Measurements from ENCODE around the gene MSMO1.
"Not testable (repeated sequence)": the region's sequence is repeated elsewhere in the genome, so short reads cannot be mapped to it uniquely, and the experiment has no call there.

Gene MSMO1

DNA sequence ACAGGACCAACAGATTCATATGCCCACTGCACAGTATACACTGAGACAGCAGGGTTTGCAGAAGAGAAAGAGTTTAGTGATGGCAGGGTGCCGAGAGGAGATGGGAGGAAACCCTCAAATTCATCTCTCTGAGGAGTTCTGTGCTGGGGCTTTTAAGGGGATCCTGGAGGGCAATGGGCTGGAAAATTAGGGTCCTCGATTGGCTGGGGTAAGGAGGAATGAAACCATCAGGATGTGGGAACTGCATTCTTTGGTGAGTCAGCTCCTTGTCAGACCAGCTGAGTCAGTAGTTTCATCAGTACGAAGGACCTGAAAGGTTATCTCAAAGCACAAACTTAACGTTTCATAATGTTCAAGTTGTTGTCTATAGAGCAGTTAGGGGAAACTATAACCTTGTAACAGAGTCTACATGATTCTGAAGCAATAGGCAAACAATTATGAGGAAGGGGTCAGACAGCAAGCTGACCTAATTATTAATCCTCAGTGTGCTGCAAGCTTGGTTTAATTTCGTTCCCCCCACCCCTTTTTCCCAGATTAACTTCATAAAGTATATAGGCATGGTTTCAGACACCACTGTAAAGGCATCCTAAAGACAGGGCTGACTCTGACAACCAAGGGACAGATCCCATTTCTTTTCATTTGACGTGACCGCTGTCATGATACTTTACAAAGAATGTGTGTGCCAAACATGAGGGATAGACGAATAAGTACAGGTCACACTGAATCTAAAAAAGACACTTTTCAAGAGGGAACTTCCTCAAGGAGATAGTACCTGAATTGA, 1.5 kb upstream of the MSMO1 start:
- no peak for DNase-seq

DNA sequence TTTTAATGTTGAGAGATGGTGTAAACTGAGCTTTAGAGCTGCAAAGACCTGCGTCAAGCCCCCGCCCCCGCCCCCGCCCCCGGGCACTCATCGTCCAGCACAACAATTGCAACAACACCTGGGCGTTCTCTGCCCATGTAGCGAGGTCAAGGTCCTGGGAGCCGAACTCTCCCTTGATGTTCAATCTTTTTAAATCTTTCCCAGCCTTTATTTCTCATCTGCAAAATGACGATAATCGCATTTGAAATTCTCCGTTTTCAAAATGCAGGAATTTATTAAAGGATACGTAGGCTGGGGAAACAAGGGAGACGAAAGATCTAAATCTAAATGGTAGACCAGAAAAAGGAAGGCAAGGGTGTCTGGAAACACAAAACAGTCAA, 648 bp upstream of the MSMO1 start:
- no peak for DNase-seq

GRCh38 chr4:165328101-165328425, 594 bp downstream of the MSMO1 start:
- no peak for DNase-seq

DNA sequence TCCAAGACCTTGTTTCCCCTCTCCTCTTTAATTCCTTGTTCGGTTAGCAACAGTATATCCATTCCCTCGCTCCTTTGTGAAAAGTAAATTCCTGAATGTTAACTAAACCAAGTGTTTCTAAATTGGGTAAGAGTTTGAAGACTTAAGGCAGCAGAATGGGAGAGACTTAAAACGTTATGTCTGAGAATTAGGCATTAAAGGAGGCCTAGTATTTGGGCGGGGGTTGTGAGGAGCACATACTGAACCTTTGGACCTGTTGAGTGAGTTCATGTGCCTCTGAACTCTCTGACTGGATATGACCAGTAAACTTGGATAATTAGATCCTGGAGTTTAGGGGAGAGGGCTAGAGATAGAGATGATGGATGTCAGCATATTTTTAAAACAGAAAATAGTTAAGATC, 1.2 kb downstream of the MSMO1 start:
- no peak for DNase-seq

- no peak for DNase-seq
These were observed 2.6 kb downstream of the MSMO1 start for GRCh38 chr4:165330071-165330470.

GRCh38 chr4:165330666-165331065, 3.2 kb downstream of the MSMO1 start:
- DNase-seq, result no peak

DNA sequence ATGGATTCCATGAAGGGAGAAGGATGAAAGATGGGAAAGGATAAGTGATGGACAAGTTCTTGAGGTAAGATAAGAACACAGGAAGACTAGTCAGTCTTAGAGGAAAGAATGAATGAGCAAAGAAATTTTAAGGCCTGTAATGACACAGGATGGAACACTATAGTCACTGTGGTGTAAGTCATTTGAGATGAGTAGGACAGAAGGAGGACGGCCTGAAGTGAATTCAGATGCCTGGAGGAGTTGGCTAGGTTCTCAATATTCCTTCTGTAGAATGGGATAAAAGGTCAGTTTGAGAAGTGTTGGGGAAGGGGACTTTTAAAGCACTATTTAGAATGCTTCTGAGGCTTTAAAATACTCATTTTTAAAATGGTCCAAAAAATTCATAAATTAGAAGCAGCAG, 3.9 kb downstream of the MSMO1 start:
- DNase-seq, result no peak

DNA sequence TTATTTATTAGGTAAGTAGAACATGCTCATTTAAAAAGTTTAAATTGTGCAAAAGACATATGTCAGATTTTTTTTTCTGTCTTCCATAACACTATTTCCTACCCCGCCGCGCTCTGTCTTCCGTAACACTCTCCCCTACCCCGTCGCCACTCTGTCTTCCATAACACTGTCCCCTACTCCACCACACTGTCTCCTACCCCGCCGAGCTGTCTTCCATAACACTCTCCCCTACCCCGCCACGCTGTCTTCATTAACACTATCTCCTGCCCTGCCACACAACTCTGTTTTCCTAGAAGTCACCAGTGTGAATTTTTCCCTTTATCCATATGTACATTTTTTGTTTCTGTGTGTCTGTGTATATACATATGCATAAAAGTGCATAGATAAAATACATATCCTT, 4.4 kb downstream of the MSMO1 start:
- no peak for DNase-seq

DNA sequence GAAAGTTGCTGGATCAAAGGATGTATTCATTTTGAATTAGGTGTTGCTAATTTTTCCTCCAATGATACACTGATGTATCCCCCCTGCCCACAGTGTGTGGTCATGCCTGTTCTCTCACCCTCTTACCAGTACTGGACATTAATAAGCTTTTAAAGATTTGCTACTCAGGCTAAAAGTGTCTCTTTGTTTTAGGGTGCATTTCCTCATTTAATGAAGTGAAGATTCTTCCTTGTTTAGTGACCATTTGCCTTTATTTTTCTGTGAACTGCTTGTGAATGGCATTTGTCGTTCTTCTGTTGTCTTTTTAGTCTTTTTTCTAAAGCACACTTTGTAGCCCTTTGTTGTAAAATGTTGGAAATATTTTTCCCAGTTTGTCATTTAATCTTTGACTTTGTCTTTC, 5.0 kb downstream of the MSMO1 start:
- no peak for DNase-seq

GRCh38 chr4:165335163-165335703, 7.8 kb downstream of the MSMO1 start:
- DNase-seq, result no peak

DNA sequence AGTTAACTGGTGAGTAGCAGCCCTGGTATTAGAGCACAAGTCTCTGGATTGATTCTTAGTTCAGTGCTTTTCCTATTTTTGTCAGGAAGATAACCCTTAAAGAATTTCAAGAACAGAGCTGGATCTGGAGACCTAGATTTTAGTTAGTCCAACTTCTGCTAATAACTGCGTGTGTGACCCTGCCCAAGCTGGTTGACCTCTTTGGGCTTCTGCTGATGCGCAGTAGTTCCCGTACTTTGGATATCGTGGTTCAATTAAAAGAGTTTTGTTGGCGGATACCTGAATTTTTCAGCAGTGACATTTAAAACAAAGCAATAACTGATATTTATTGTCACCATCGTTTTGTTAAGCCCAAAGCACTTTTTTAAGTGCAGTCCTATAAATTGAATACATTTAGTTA, 9.3 kb downstream of the MSMO1 start:
- no peak for DNase-seq

GRCh38 chr4:165342340-165342739, 14.9 kb downstream of the MSMO1 start:
- not testable (repeated sequence) for DNase-seq

GRCh38 chr4:165343353-165344191, 16.1 kb downstream of the MSMO1 start:
- DNase-seq, result no peak

DNA sequence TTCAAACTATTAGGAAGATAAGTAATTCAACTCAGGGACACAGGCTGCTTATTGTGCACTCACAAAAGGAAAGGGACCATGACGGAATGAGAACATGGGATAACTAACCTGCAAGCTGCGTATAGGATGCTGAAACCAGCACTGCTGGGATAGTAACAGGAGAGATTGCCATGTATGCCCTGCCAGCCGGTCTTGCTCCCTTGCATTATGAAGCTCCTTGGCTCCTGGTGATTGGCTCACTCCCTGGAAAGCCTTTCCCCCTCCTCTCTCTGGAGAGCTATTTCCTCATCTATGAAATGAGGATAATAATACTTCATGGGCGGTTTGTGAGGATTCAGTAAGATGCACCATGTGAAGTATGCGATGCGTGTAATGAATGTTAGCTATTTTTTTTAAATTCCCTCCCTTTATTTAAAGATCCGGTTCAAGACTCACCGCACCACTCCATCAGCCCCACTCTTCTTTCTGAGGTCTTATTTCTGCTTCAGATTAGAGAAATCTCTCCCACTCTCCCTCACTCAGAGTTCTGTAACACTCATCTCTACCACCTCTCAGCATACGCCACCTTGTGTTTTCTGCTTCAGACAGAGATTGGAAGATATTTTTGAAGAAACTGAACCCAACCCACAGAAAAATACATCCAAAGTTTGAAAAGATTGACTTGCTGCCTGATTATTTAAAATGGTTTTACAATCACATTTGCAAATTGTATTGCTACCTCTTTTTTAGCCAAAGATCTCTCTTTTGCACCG, 18.4 kb downstream of the MSMO1 start:
- no peak for DNase-seq

- DNase-seq, result no peak
These were observed 20.4 kb downstream of the MSMO1 start for GRCh38 chr4:165347647-165348569.

DNA sequence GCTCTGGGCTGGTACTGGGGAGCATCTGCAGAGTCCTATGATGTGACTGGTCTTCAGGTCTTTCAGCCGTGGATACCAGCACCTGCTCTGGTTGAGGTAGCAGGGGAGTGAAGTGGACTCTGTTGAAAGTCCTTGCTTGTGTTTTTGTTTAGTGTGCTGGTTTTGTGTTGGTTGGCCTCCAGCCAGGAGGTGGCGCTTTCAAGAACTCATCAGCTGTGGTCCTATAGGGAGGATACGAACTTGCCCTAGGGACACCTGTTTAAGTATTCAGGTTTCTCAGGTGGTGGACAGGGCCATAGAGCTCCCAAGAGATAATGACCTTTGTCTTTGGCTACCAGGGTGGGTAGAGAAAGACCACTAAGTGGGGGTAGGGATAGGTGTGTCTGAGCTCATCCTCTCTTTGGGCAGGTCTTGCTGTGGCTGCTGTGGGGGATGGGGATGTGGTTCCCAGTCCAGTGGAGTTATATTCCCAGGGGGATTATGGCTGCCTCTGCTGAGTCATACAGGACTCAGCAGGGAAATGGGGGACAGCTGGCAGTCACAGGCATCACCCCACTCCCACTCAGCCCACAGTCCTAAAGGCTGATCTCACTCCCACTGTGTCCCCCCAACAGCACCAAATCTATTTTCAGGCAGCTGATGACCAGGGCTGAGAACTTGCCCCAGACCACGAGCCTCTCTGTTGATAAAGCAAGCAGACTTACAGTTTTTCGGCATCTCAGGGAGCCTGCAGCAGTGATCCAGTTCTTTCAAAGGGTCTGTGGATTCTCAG, 24.1 kb downstream of the MSMO1 start:
- DNase-seq, result no peak

DNA sequence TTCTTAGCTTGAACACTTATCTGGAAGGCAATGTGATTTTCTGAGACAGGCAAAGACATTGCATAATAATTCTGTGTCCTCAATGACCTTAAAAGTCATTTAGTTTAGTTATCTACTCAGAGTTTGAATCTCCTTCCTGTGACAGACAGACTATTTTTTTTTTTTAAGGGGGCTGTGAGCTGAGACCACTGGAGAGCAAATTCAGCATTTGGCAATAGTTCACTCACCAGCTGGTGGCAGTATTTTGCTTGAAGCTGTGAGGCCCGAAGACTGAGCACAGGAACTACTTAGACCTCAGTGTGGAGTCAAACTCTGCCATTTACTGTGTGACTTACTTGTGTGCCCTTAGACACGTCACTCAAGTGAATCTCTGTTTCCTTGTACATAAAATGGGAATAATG, 28.4 kb downstream of the MSMO1 start:
- DNase-seq, result no peak

- no peak for DNase-seq
These were observed 32.0 kb downstream of the MSMO1 start for GRCh38 chr4:165359506-165359905.

DNA sequence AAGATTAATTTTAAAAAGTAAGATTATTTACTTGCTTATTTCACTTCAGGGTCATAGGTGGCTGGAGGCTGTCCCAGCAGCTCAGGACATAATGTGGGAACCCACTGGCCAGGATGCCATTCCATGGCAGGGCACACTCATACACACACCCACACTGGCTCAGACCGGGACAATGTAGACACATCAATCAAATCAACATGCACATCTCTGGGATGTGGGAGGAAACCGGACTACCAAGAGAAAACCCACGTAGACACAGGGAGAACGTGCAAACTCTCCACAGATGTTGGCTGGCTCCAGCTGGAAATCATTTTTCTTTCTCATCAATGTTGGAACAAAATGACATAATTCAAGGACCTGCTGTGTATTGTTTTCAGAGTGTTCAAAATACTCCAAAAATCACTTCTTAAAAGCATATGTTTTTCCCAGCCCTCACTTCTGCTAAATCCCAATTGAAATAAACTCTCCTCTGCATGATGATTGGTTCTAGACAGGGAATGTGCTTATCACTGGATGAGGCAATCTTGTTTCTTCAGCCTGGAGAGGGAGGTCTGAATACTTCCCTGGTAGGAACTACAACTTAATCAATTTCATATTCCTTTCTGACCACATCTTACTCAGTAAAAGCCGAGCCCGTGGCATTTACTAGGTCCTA, 32.7 kb downstream of the MSMO1 start:
- no peak for DNase-seq

DNA sequence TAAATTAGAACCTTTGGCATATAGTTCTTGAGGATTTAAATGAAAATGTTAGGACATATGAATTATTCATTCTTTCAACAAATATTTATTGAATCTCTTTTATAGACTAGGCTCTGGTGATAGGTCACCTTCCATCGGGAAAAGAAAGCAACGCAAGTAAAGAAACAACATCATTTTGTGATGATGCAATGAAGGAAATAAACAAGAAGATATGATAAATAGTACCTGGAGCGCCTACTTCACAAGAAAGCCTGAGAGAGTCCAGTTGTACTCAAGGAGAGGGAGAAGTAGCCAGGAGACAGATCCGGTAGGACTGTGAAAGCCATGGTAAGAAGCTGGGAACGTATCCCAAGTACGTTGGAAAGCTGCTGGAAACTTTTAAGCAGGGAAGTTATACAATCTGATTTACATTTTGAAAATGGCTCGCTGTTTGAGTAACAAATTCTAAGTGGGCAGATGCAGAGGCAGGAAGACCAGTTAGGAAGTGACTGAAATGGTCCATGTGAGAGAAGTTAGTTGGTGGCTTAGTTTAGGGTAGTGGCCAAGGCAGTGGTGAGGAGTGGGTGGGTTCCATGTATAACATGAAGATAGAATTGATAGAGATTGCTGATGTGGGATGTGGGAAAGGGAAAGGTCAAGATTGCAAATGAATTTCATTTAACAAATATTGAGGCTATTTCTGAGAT, 33.7 kb downstream of the MSMO1 start:
- no peak for DNase-seq
